Heart left ventricle (tissue), 13 donors: ENCODE results near the gene LRRC28.

Experiments
- POLR2A ChIP-seq, 2 donors: fragments of 450-650 bp; IDR thresholded peaks; one replicate each; pipeline ENCODE4 v1.6.1; 2017; ENCODE audit warnings: antibody characterized with exemption in 2 of 2, mild to moderate bottlenecking in 2 of 2, moderate library complexity in 2 of 2
- TF ChIP-seq, protein P1 (sequence below), 12 donors: fragments of 200-600 bp; sonication (generic) in 4 of 12; IDR thresholded peaks; one replicate each; pipeline versions ENCODE4 v1.5.0 to v1.8.0; 2018 to 2022; ENCODE audit warnings: antibody characterized with exemption in 12 of 12, mild to moderate bottlenecking in 5 of 12
- donor health status: ischemic (EF 13 %, LVEDD 7.1; RV severe dilation, severe dysfunction).
- donor health status: DM: no; HTN: yes; CAD: no.
- donor health status: DM: no; HTN: no; CAD: no.
- donor health status: ischemic (EF 25% LVEDD 6.9; RV normal size, moderate dysfunction).
- donor health status: ischemic (EF 25% LVEDD 5.7; RV mildly dilated, moderate dysfunction).
- donor health status: ischemic (EF 35%, LVEDD 5.7; RV mildly dilated, moderate dysfunction).
- donor health status: nonischemic (EF 11% LVEDD 7.7; RV severe dilation, severe dysfunction).
- donor health status: DM: yes; HTN: yes; CAD: no.
- donor health status: PGD.
- donor health status: ischemic (EF 29% LVEDD 5.4; RV normal size, mild dysfunction).
- donor health status: nonischemic (EF 23%, LVEDD 6.1; RV moderate dilation, normal function).

DNA sequence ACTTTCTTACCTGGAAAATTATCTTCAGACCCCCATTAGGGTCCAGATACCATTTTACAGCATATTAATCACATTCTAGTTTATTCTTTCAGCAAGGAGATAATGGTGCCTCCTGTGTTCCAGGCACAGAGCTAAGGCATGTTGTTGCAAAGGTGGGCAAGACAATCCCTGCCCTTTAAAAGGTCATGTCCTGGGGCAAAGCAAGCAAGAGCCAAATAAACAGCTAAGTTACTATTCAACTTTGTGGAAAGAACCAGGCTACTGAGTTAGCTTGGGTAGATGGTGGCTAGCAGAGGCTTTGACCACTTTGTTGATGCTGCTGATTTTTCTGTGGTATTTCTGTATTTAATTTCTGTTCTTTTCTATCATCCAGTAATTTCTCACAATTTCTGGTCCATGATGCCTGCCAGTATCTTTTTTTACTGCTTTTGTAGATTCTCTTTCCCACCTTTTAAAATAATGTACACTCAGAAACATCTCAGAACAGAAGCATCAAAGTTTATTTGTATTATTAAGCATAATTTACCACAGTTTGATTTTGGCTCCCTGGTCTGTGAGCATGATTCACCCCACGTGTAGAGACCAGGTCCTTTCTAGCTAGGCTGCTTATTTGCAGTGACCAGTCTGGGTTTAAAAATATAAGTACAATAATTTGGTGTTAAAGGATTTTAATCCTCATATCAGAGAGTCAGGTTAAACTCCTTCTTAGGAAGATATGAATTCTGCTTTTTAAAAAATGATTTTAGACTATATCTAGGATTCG, 71.5 kb downstream of the LRRC28 start:
- TF ChIP-seq, protein P1, sequence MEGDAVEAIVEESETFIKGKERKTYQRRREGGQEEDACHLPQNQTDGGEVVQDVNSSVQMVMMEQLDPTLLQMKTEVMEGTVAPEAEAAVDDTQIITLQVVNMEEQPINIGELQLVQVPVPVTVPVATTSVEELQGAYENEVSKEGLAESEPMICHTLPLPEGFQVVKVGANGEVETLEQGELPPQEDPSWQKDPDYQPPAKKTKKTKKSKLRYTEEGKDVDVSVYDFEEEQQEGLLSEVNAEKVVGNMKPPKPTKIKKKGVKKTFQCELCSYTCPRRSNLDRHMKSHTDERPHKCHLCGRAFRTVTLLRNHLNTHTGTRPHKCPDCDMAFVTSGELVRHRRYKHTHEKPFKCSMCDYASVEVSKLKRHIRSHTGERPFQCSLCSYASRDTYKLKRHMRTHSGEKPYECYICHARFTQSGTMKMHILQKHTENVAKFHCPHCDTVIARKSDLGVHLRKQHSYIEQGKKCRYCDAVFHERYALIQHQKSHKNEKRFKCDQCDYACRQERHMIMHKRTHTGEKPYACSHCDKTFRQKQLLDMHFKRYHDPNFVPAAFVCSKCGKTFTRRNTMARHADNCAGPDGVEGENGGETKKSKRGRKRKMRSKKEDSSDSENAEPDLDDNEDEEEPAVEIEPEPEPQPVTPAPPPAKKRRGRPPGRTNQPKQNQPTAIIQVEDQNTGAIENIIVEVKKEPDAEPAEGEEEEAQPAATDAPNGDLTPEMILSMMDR (IDR thresholded peaks at IDR 0.05), result no peak
- TF ChIP-seq POLR2A (IDR thresholded peaks at IDR 0.05), result no peak
